Gastrocnemius medialis (tissue), 4 donors: ENCODE measurements around the gene HDC.

Source experiments
- CTCF ChIP-seq, 5 experiments: fragments of 450-650 bp in 3 of 5; fragments of 200-600 bp in 2 of 5; sonication (generic) in 2 of 5; IDR thresholded peaks in 4 of 5; conservative IDR thresholded peaks in 1 of 5; 1 replicate in 4 of 5; 2 replicates in 1 of 5; pipeline ENCODE4 v1.5.1; 2016 to 2019; ENCODE audit warnings: antibody characterized with exemption in 5 of 5, mild to moderate bottlenecking in 3 of 5, moderate library complexity in 3 of 5
- POLR2A ChIP-seq, 2 donors: fragments of 450-650 bp; IDR thresholded peaks; one replicate each; pipeline ENCODE4 v1.6.1; 2017; ENCODE audit warnings: antibody characterized with exemption in 2 of 2, mild to moderate bottlenecking in 2 of 2, moderate library complexity in 2 of 2

- TF ChIP-seq CTCF (IDR thresholded peaks at IDR 0.05 in 4 of 5, conservative IDR thresholded peaks at IDR 0.05 in 1 of 5) (no peak), POLR2A (IDR thresholded peaks at IDR 0.05) (no peak)
Measured at GRCh38 chr15:50235794-50236193, 29.7 kb downstream of the HDC start.
